K562 (cell line): Measurements from ENCODE around the gene CRTC3. TPM values are rescaled to one million over a fixed set of nuclear protein-coding genes. Genes with fewer than 3 reads are reported as not detected.
A peak's percentile ranks its signal among the peaks of the same experiment; 100 is the strongest.

Source experiments
- E2F1 ChIP-seq: sonication (generic); formaldehyde crosslinking; IDR thresholded peaks from 2 replicates; pipeline ENCODE4 v1.8.1; 2023; ENCODE audit warnings: mild to moderate bottlenecking, missing genetic modification reagents, moderate library complexity
- REST ChIP-seq, 2 experiments: fragments of 450-650 bp; formaldehyde crosslinking in 1 of 2; IDR thresholded peaks; 2 replicates each; pipeline versions ENCODE4 v1.4.0 to v1.6.1; 2014 to 2020; ENCODE audit warnings: mild to moderate bottlenecking in 2 of 2, borderline replicate concordance in 1 of 2, low read depth in 1 of 2
- USF2 ChIP-seq: sonication (generic); formaldehyde crosslinking; IDR thresholded peaks from 2 replicates; pipeline ENCODE4 v1.5.0; 2020; ENCODE audit warnings: missing genetic modification reagents
- polyA plus RNA-seq, 8 experiments: library from polyadenylated mRNA; depleted of rRNA in 4 of 8; stranded (reverse) in 5 of 8; unstranded in 3 of 8; fragments of >200 nt; fragmentation: Nextera tagmentation in 2 of 8; fragmentation: Illumina TruSeq in 1 of 8; extraction: Ambion mirVana in 2 of 8; extraction: Trizol in 1 of 8; gene quantifications; 2 replicates each; pipeline versions ENCODE4 v1.2.1 to v1.2.3, GENCODE V29; 2011 to 2014; ENCODE audit warnings: inconsistent platforms in 1 of 8, missing spikeins in 1 of 8
- total RNA-seq, 7 experiments: library from RNA; depleted of rRNA in 6 of 7; stranded (reverse); fragments of >200 nt in 6 of 7; fragmentation: Illumina TruSeq in 2 of 7; extraction: Trizol in 2 of 7; gene quantifications; 2 replicates each; pipeline versions ENCODE4 v1.2.1 to v1.2.3, GENCODE V29; 2011 to 2021; ENCODE audit warnings: low replicate concordance in 1 of 7

The CRTC3 gene
- total and polyA plus RNA-seq, 9 of the 15 experiments (the other 6 are each of a cell fraction or from before 2014, with no cell fraction given), result 1.2 to 19.0 (median 11.6) TPM

DNA sequence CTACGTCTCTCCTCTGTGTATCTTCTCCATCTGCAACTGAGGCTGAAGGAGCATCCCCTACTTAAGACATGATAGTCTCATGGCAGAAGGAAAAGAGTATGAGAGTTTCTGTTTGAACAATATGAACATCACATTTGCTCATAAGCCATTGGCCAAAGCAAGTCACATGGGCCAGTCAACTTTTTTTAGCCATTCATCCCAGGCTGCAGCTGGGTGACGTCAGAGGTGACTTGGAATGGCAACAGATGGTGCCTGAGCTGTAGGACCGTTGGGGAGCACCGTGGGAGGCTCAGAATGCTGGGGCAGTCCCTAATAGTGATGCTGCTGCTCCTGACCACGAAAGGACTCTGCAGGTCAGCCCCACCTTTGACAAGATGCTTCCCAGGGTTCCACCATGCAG lies 58.7 kb downstream of the CRTC3 start (continued):
- TF ChIP-seq REST (IDR thresholded peaks at IDR 0.05; ENCODE audit: borderline replicate concordance) (peak; percentile 32; the same call in 1 of the 2 replicates), REST (CRISPR knock-in tag; IDR thresholded peaks at IDR 0.05; ENCODE audit: low read depth) (no peak), USF2 (CRISPR knock-in tag) (peak; percentile 86), E2F1 (CRISPR knock-in tag) (no peak)
